Measurements from ENCODE around the gene LNX1.
"Not testable (repeated sequence)": the region's sequence is repeated elsewhere in the genome, so short reads cannot be mapped to it uniquely, and the experiment has no call there.

The LNX1 gene

DNA sequence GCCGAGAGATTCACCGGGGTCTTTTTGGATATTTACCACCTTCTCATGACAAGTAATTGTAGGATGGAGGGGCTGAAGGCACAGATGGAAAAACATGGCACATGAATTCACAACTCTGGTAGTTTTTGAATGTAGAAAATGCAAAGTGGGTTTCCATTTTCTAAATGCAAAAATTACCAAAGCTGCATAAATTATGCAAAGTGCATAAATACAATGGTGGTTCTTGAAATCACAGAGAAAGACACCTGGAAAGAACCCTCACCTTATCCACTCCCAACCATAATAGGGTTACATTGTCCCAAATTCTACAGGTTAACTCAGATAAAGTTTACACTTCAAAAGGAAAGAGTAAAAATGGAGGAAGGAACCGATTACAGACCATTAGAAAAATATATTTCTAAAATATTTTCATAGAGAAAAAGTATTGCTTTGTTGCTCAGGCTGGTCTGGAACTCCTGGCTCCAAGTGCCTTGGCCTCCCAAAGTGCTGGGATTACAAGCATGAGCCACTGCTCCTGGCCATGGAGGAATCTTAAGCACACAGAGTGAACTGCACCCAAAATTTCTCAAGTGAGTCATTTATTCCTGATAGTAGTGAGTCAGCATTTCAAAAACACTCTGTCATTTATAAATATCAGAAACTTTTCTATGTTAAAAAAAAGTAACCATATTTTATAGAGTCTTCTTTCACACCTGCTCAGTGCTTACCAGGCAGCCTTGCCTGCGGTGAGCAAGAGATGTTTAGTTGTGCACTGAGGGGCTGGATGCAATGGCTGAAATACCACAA is 112.4 kb downstream of the LNX1 start:
- no peak for DNase-seq
- Mint-ChIP-seq H3K27ac (no peak overlapping the region), H3K9me3 (no peaks in the 10 kb centered on the region), H3K4me1 (no peaks in the 10 kb centered on the region), H3K4me3 (no peak overlapping the region), H3K36me3 (no peaks in the 10 kb centered on the region), H3K27me3 (peaks cover 16% of the 10 kb centered on the region)
- CTCF ChIA-PET: no interaction called here

DNA sequence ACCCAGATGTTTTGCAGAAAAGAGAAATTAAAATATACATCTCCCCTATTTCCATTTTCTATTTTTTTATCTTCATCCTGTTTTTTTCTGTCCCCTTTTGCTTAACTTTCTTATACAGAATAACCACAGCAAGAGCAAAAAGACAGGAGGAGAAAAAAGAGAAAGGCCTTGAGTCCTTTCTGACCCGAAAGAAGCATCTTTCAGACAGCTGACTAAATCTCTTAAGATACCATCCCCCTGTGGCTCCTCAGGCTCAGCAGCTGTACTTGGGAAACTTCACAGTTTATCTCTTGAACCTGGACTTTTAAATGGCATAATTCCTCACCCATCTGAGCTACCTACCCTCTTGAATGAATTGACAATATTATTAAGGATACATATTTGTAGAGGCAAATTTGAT is 113.7 kb downstream of the LNX1 start:
- DNase-seq: no peak
- Mint-ChIP-seq H3K27ac (no peak overlapping the region), H3K27me3 (peaks cover 16% of the 10 kb centered on the region), H3K36me3 (no peaks in the 10 kb centered on the region), H3K9me3 (no peaks in the 10 kb centered on the region), H3K4me3 (no peak overlapping the region), H3K4me1 (no peaks in the 10 kb centered on the region)
- CTCF ChIA-PET: no interaction called here

DNA sequence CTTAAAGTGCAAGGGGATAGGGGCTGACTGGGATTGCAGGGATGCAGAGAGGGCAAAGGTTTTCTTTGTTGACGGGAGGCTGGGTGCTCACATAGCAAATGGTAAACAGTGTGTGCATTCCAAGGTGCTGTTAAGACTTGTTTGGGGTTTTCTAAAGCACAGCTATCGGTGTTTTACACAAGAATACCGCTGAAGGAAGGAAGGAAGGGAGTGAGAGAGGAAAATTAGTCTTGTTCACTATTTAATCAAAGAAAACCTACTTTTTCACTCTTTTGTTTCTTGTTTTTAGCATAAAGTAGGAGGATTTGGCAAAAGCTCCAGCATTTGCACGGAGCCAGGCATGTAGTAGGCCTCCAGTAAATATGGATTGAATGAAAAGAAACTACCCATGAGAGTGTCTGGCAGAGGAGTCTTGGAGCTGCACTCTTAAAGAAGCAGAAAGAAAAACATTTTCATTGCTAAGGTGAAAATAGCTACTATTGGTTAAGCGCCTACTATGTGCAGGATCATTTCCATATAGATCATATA is 114.2 kb downstream of the LNX1 start:
- DNase-seq: no peak

DNA sequence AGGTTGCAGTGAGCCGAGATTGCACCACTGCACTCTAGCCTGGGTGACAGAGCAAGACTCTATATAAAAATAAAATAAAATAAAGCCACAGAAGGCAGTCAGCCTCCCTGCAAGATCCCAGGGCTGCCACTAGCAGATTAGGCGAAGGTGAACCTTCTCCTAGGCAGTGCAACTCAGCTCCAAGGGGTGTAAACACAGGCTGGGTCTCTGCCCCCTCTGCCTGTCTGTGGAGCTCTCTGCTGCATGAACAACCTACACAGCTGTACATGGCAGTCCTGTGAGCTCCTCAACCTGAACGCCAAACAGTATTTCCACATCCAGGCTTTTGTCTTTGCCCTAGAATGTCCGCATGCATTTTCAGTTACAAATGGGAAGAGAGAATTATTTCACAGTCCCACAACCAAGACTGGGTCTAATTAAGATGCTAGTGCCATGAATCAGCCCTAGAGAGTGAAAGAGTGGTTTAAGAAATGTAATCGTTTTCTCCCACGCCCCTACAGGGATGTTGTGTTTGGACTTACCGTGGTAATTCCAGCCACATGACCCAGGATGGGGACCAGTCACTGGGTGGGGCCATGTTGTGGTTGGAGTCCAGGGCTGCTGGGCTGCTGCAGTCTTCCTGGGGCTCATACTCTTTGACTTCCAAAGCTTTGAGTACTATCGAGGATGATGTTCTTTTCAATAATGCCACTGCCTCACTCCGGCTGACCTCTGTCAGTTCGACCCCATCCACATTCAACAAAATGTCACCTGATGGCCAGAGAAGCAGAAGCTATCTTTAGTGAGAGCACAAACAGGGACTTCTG is 114.9 kb downstream of the LNX1 start:
- no peaks in the 10 kb centered on the region for H3K36me3 Mint-ChIP-seq
- no peak overlapping the region for H3K27ac Mint-ChIP-seq
- H3K4me1 Mint-ChIP-seq: no peaks in the 10 kb centered on the region
- H3K27me3 Mint-ChIP-seq: peaks cover 12% of the 10 kb centered on the region
- no peaks in the 10 kb centered on the region for H3K9me3 Mint-ChIP-seq
- no peak for DNase-seq
- no peak overlapping the region for H3K4me3 Mint-ChIP-seq
- CTCF ChIA-PET: no interaction called here

More for the DNA sequence above, 114.2 kb downstream of the LNX1 start:
- H3K27me3 Mint-ChIP-seq: peaks cover 16% of the 10 kb centered on the region
- no peak overlapping the region for H3K27ac Mint-ChIP-seq
- CTCF ChIA-PET: no interaction called here
- H3K4me1 Mint-ChIP-seq: no peaks in the 10 kb centered on the region
- H3K4me3 Mint-ChIP-seq: no peak overlapping the region
- H3K9me3 Mint-ChIP-seq: no peaks in the 10 kb centered on the region
- no peaks in the 10 kb centered on the region for H3K36me3 Mint-ChIP-seq

DNA sequence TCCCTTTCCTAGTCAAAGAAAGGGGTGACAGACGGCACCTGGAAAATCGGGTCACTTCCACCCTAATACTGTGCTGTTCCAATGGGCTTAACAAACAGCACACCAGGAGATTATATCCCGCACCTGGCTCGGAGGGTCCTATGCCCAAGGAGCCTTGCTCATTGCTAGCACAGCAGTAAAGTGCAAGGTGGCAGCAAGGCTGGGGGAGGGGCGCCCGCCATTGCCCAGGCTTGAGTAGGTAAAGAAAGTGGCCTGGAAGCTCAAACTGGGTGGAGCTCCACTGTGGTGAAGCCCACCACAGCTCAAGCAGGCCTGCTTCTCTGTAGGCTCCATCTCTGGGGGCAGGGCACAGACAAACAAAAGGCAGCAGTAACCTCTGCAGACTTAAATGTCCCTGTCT is 124.7 kb downstream of the LNX1 start:
- CTCF ChIA-PET: interaction anchor here (1.0 kb wide), 1 partner anchor 16 kb away, joined by 3 read pairs; no protein-coding TSS in a partner anchor
- H3K27me3 Mint-ChIP-seq, H3K4me1 Mint-ChIP-seq, H3K4me3 Mint-ChIP-seq, DNase-seq, H3K27ac Mint-ChIP-seq: not testable (repeated sequence)
- peaks cover 10% of the 10 kb centered on the region for H3K9me3 Mint-ChIP-seq
- H3K36me3 Mint-ChIP-seq: peaks cover 13% of the 10 kb centered on the region

DNA sequence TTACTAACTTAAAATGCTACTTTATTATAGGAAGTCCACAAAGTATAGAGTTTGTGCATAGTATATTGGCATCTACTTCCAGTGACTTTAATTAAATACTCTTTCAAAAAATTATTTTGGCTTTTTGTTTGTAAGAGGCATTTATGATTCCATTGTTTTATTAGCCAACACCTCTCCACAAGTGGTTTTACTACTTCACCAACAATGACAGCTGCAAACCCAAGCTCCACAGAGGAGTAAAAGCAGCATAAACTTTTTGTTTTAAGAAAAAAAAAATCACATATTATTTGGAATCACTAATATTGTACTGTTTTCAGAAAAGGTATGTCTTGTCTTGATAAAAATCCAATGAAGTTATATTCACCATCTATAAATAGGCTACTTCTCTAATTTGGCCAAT is 125.4 kb downstream of the LNX1 start:
- H3K27me3 Mint-ChIP-seq: no peaks in the 10 kb centered on the region
- CTCF ChIA-PET: interaction anchor here (1.0 kb wide), 1 partner anchor 15 kb away, joined by 3 read pairs; no protein-coding TSS in a partner anchor
- no peak overlapping the region for H3K27ac Mint-ChIP-seq
- peaks cover 15% of the 10 kb centered on the region for H3K36me3 Mint-ChIP-seq
- H3K4me3 Mint-ChIP-seq: no peak overlapping the region
- H3K4me1 Mint-ChIP-seq: no peaks in the 10 kb centered on the region
- no peak for DNase-seq
- peaks cover 10% of the 10 kb centered on the region for H3K9me3 Mint-ChIP-seq

DNA sequence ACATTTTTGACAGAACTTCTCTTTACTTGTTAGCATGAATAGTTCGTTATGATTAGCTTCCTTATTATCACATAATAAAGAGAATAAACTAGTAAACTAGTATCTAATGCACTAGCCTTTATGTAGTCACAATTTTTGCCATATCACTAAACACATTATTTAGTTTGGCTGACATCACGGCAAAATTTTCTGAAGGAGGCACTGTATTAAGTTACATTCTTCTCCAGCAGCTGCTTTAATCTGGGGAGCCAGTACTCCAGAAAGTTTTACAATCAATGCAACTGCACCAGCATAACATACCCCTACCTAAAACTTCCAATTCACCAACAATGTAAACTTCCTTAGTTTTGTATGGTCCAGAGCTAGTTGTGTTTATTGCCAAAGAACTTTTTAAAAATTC is 126.0 kb downstream of the LNX1 start:
- peaks cover 18% of the 10 kb centered on the region for H3K36me3 Mint-ChIP-seq
- CTCF ChIA-PET: no interaction called here
- H3K4me3 Mint-ChIP-seq: no peak overlapping the region
- H3K4me1 Mint-ChIP-seq: no peaks in the 10 kb centered on the region
- DNase-seq: no peak
- no peak overlapping the region for H3K27ac Mint-ChIP-seq
- peaks cover 9% of the 10 kb centered on the region for H3K9me3 Mint-ChIP-seq
- H3K27me3 Mint-ChIP-seq: no peaks in the 10 kb centered on the region

DNA sequence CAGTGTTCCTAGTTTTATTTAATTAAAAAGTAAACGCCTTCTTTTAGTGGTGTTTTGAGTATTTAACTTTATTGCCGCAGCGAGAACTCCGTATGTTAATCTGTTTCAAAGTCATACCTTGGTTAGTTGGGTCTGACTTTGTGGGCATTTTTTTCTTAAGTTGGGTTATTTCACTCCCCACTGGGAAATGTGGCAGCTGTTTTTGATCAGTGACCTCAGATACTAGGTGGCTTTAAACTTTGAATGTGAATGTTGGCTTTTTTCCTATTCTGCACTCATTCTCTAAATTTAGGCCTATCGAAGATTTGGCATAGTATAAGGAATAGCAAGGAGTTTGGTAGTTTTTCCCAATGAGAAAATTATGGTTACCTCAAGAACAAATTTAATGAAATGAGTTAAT is 127.9 kb downstream of the LNX1 start:
- Mint-ChIP-seq H3K4me1 (no peaks in the 10 kb centered on the region), H3K4me3 (no peak overlapping the region), H3K9me3 (peaks cover 9% of the 10 kb centered on the region), H3K27me3 (no peaks in the 10 kb centered on the region), H3K27ac (no peak overlapping the region), H3K36me3 (peaks cover 30% of the 10 kb centered on the region)
- DNase-seq: no peak
- CTCF ChIA-PET: no interaction called here

DNA sequence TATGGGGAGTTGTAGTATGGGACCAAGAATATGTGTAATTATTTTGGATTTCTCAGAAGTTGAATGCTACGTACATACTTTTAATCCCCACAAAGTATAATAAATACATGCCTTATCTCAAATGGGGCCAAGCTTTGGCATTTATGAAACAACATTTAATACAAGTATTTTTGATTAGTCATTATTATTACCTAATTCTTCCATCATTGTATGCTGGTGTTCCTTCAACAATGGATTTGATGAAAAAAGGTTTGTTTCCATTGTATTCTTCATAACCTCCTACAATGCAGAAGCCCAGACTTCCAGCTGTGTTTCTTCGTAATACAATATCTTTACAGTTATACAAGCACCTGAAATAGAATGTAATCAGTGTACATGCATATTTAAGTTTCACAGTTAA is 130.0 kb downstream of the LNX1 start:
- CTCF ChIA-PET: no interaction called here
- DNase-seq: no peak
- Mint-ChIP-seq H3K36me3 (peaks cover 36% of the 10 kb centered on the region), H3K9me3 (no peaks in the 10 kb centered on the region), H3K27me3 (no peaks in the 10 kb centered on the region), H3K27ac (no peak overlapping the region), H3K4me3 (no peak overlapping the region), H3K4me1 (no peaks in the 10 kb centered on the region)

DNA sequence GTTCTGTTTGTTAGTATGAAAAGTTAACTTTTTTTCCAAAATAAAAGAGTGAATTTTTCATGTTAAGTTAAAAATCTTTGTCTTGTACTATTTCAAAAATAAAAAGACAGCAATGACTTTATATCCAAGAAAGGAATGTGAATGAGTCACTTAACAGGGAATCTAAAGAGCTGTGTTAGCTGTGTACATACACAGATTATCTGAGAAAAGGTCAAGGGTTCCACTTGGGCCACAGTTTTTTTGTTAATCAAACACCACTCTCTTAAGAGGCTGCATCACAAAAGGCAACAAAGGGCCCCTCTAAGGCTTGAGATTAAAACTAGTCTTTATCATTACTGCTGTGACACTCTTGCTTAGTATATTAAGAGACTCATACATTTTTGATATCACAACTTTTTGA is 131.7 kb downstream of the LNX1 start:
- Mint-ChIP-seq H3K4me3 (no peak overlapping the region), H3K27me3 (no peaks in the 10 kb centered on the region), H3K27ac (no peak overlapping the region), H3K4me1 (no peaks in the 10 kb centered on the region), H3K36me3 (peaks cover 50% of the 10 kb centered on the region), H3K9me3 (no peaks in the 10 kb centered on the region)
- no peak for DNase-seq
- CTCF ChIA-PET: no interaction called here

DNA sequence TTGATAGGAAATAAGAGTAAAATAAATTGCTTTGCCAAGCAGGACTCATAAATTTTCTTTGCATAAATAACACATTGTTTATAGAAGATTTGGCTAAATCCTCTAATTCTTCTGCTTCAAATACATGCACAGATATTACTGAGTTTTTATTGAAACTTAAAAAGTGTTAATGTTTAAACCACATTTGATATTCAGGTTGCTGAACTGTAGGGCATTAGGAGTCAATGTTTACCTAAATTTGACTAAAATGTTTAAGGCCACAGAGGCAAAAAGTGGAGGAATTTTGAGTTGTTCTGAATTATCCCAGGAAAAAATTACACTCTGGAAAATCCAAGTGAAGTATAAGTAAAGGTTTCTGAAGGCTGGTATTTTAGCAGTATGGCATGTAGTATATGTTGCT is 135.1 kb downstream of the LNX1 start:
- DNase-seq: no peak
- Mint-ChIP-seq H3K27ac (no peak overlapping the region), H3K27me3 (no peaks in the 10 kb centered on the region), H3K4me1 (no peaks in the 10 kb centered on the region), H3K36me3 (peaks cover 54% of the 10 kb centered on the region), H3K4me3 (no peak overlapping the region), H3K9me3 (no peaks in the 10 kb centered on the region)
- CTCF ChIA-PET: no interaction called here

DNA sequence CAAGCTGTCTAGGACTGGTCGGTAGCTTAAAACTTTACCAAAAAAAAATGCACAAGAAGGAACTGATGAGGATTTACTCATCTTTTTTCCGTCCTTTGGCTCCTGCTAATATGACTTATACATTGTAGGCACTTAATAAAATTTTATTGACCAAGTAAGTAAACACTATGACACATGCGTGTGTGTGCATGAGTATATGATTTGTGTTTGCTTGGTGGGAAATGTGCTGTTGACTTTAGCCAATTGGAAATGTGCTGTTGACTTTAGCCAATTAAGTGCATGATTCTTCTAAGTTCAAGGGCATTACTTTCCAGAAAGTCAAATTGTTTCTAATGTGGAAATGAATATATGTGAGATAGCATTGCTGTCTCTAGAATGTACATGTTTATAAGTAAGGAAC is 135.5 kb downstream of the LNX1 start:
- DNase-seq: no peak
- CTCF ChIA-PET: interaction anchor here (0.7 kb wide), 1 partner anchor 89 kb away, joined by 3 read pairs; no protein-coding TSS in a partner anchor
- Mint-ChIP-seq H3K36me3 (peaks cover 55% of the 10 kb centered on the region), H3K4me3 (no peak overlapping the region), H3K27me3 (no peaks in the 10 kb centered on the region), H3K27ac (no peak overlapping the region), H3K9me3 (no peaks in the 10 kb centered on the region), H3K4me1 (peaks cover under 1% of the 10 kb centered on the region)

DNA sequence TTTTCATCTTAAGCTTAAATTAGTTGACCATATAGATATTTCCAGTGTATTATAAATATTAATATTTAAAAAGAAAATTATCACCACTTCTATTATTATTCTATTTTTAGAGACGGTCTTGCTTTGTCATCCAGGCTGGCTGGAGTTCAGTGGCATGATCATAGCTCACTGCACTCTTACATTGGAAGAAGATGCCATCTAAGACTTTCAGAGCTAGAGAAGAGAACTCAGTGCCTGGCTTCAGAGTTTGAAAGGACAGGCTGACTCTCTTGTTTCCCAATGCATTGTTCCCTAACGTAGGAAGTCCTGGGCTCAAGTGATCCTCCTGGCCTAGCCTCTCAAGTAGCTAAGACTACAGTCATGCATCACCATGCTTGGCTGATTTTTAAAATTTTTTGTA is 137.9 kb downstream of the LNX1 start:
- Mint-ChIP-seq H3K27ac (no peak overlapping the region), H3K9me3 (no peaks in the 10 kb centered on the region), H3K36me3 (peaks cover 42% of the 10 kb centered on the region), H3K27me3 (no peaks in the 10 kb centered on the region), H3K4me3 (no peak overlapping the region), H3K4me1 (peaks cover 4% of the 10 kb centered on the region)
- DNase-seq: no peak
- CTCF ChIA-PET: no interaction called here

DNA sequence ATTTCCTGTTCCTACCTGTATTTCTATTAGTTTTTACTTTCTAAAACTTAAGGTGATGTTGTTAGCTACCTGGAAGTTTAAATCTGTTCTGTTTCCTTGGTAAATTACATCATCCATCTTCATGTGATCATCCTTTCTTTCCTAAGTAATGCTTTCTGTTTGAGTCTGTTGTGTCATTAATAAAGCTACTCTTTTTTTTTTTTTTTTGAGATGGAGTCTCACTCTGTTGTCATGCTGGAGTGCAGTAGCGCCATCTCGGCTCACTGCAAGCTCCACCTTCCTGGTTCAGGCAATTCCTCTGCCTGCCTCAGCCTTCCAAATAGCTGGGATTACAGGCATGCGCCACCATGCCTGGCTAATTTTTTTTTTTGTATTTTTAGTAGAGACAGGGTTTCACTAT is 140.5 kb downstream of the LNX1 start:
- H3K4me1 Mint-ChIP-seq: peaks cover 4% of the 10 kb centered on the region
- no peaks in the 10 kb centered on the region for H3K9me3 Mint-ChIP-seq
- no peak overlapping the region for H3K27ac Mint-ChIP-seq
- CTCF ChIA-PET: interaction anchor here (1.1 kb wide), 1 partner anchor 16 kb away, joined by 3 read pairs; no protein-coding TSS in a partner anchor
- H3K36me3 Mint-ChIP-seq: peaks cover 41% of the 10 kb centered on the region
- H3K27me3 Mint-ChIP-seq: no peaks in the 10 kb centered on the region
- DNase-seq: no peak
- no peak overlapping the region for H3K4me3 Mint-ChIP-seq

DNA sequence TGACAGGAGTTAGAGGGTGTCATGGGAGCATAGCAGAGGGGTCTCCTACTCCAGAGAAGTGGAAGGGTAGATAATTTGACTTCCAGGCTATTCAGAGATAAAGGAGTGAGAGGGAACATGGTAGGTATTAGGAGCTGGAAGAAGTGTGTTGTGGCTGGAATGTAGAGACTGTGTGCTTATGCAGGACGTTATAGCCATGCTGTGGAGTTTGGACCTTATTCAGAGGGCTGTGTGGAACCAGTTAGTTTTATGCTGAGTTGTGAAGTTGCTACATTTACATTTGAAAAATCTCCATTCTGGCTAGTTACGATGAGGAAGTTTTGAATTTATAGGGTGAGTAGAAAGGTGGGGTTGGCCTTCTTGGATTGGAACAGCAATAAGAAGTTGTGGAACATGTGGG is 146.3 kb downstream of the LNX1 start:
- Mint-ChIP-seq H3K4me1 (no peaks in the 10 kb centered on the region), H3K36me3 (peaks cover 35% of the 10 kb centered on the region), H3K27ac (no peak overlapping the region), H3K4me3 (no peak overlapping the region), H3K9me3 (no peaks in the 10 kb centered on the region), H3K27me3 (no peaks in the 10 kb centered on the region)
- CTCF ChIA-PET: no interaction called here
- DNase-seq: no peak

Data from activated naive CD4-positive, alpha-beta T cell treated with anti-CD3 and anti-CD28 coated beads, Interleukin-2, amount 10 ng/mL, durations not matched to agents 7 days and 5 days (primary cell).